ENCODE measurements around the gene GARIN5A. TPM values are rescaled to one million over a fixed set of nuclear protein-coding genes. Genes with fewer than 3 reads are reported as not detected.

The GARIN5A gene
- polyA plus RNA-seq, 3 donors, result 0.41 TPM; not detected in 2

- Histone ChIP-seq H3K79me2 (ENCODE audit: insufficient read depth, low read length) (no peaks in the 10 kb centered on the region), H3K4me1 (ENCODE audit: control insufficient read depth in 1 of 2, insufficient read depth in 2 of 2, low read length in 2 of 2) (no peaks in the 10 kb centered on the region), H4K20me1 (ENCODE audit: insufficient read depth, low read length) (no peaks in the 10 kb centered on the region), H3K9ac (ENCODE audit: insufficient read depth, low read length, poor library complexity, severe bottlenecking) (no peak overlapping the region), H2AFZ (ENCODE audit: insufficient read depth, low read depth, low read length, poor library complexity, severe bottlenecking) (no peak overlapping the region), H3K4me2 (replicated peaks; ENCODE audit: extremely low read depth, low read length, poor library complexity, severe bottlenecking) (no peak overlapping the region), H3K9me3 (replicated peaks in 1 of 2; ENCODE audit: control insufficient read depth in 1 of 2, insufficient read depth in 1 of 2, low read length in 2 of 2) (no peaks in the 10 kb centered on the region), H3K36me3 (replicated peaks in 1 of 2; ENCODE audit: control insufficient read depth in 1 of 2, insufficient read depth in 2 of 2, low read length in 2 of 2) (no peaks in the 10 kb centered on the region), H3K27ac (ENCODE audit: low read depth in 1 of 2, low read length in 2 of 2) (no peak overlapping the region), H3K27me3 (ENCODE audit: control insufficient read depth in 2 of 2, insufficient read depth in 2 of 2, low read length in 2 of 2) (peaks cover 0 to 2% of the 10 kb centered on the region in 2 donors), H3K4me3 (replicated peaks in 1 of 3; ENCODE audit: low read depth in 2 of 3, low read length in 3 of 3) (no peak overlapping the region)
- intact Hi-C loops (cut with micrococcal nuclease), result no loop called here
- H3K9me3 Mint-ChIP-seq, result peaks cover 0 to 7% (median 4%) of the 10 kb centered on the region in 7 donors
- H3K4me1 Mint-ChIP-seq, result no peaks in the 10 kb centered on the region
- no peak overlapping the region for H3K27ac Mint-ChIP-seq
- H3K27me3 Mint-ChIP-seq (ENCODE audit: low read depth in 3 of 3), result peaks cover 4 to 12% (median 10%) of the 10 kb centered on the region in 3 donors
- DNase-seq, result no peak
- TF ChIP-seq, protein P1, sequence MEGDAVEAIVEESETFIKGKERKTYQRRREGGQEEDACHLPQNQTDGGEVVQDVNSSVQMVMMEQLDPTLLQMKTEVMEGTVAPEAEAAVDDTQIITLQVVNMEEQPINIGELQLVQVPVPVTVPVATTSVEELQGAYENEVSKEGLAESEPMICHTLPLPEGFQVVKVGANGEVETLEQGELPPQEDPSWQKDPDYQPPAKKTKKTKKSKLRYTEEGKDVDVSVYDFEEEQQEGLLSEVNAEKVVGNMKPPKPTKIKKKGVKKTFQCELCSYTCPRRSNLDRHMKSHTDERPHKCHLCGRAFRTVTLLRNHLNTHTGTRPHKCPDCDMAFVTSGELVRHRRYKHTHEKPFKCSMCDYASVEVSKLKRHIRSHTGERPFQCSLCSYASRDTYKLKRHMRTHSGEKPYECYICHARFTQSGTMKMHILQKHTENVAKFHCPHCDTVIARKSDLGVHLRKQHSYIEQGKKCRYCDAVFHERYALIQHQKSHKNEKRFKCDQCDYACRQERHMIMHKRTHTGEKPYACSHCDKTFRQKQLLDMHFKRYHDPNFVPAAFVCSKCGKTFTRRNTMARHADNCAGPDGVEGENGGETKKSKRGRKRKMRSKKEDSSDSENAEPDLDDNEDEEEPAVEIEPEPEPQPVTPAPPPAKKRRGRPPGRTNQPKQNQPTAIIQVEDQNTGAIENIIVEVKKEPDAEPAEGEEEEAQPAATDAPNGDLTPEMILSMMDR (IDR thresholded peaks at IDR 0.05), result no peak
- no peaks in the 10 kb centered on the region for H3K36me3 Mint-ChIP-seq
- no peak overlapping the region for H3K4me3 Mint-ChIP-seq
- WGBS (ENCODE audit: insufficient coverage), result 94% methylated on average over 5 of the region's 10 CpGs
These were observed 28.9 kb downstream of the GARIN5A start for GRCh38 chr19:50447750-50448149.

DNA sequence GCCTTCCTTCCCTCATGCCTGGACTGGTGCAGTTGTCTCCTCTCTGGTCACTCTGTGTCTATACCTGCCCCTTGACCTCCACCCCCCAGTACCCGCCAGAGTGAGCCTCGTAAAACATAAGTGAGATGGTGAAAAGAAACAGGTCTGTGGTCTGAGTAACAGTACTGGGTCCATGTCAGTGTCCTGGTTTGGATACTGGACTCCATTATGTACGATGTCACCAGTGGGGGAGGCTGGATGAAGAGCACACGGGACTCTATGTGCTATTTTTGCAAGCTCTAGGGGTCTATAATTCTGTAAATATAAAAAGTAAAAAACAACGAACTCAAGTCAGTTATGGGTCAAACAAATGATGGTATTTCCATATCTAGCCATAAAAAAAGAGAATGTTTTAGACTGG, 29.6 kb downstream of the GARIN5A start:
- H3K9me3 Mint-ChIP-seq, result peaks cover 0 to 7% (median 4%) of the 10 kb centered on the region in 7 donors
- H3K36me3 ChIP-seq (replicated peaks in 1 of 2; ENCODE audit: control insufficient read depth in 1 of 2, insufficient read depth in 2 of 2, low read length in 2 of 2), result no peaks in the 10 kb centered on the region
- TF ChIP-seq, protein P1 (IDR thresholded peaks at IDR 0.05), result no peak

More for the DNA sequence above, 29.6 kb downstream of the GARIN5A start:
- intact Hi-C loops (cut with micrococcal nuclease), result no loop called here
- H3K9ac ChIP-seq (ENCODE audit: insufficient read depth, low read length, poor library complexity, severe bottlenecking), result no peak overlapping the region
- peak overlapping the region in 2 of 7 donors; percentile 1 to 47 for H3K27ac Mint-ChIP-seq
- H3K36me3 Mint-ChIP-seq, result no peaks in the 10 kb centered on the region
- DNase-seq, result no peak
- no peak overlapping the region for H3K4me3 ChIP-seq (replicated peaks in 1 of 3; ENCODE audit: low read depth in 2 of 3, low read length in 3 of 3)
- H3K9me3 ChIP-seq (replicated peaks in 1 of 2; ENCODE audit: control insufficient read depth in 1 of 2, insufficient read depth in 1 of 2, low read length in 2 of 2), result no peaks in the 10 kb centered on the region
- no CpG with 5 or more reads among the region's 5 CpGs for WGBS (ENCODE audit: insufficient coverage)
- H3K4me1 ChIP-seq (ENCODE audit: control insufficient read depth in 1 of 2, insufficient read depth in 2 of 2, low read length in 2 of 2), result no peaks in the 10 kb centered on the region
- H4K20me1 ChIP-seq (ENCODE audit: insufficient read depth, low read length), result no peaks in the 10 kb centered on the region
- H3K4me3 Mint-ChIP-seq, result no peak overlapping the region
- H3K27me3 ChIP-seq (ENCODE audit: control insufficient read depth in 2 of 2, insufficient read depth in 2 of 2, low read length in 2 of 2), result peaks cover 0 to 2% of the 10 kb centered on the region in 2 donors
- no peak overlapping the region for H2AFZ ChIP-seq (ENCODE audit: insufficient read depth, low read depth, low read length, poor library complexity, severe bottlenecking)
- peaks cover 4 to 12% (median 8%) of the 10 kb centered on the region in 3 donors for H3K27me3 Mint-ChIP-seq (ENCODE audit: low read depth in 3 of 3)
- no peaks in the 10 kb centered on the region for H3K79me2 ChIP-seq (ENCODE audit: insufficient read depth, low read length)
- no peak overlapping the region for H3K4me2 ChIP-seq (replicated peaks; ENCODE audit: extremely low read depth, low read length, poor library complexity, severe bottlenecking)
- H3K4me1 Mint-ChIP-seq, result no peaks in the 10 kb centered on the region
- H3K27ac ChIP-seq (ENCODE audit: low read depth in 1 of 2, low read length in 2 of 2), result no peak overlapping the region

Data from CD14-positive monocyte (primary cell).